Transverse colon (tissue), 4 donors: ENCODE results near the gene GID4. TPM values are rescaled to one million over a fixed set of nuclear protein-coding genes. Genes with fewer than 3 reads are reported as not detected.

ENCODE experiments used
- DNase-seq: peaks from one replicate; pipeline ENCODE4 v3.0.0-alpha.2; 2019
- H3K27ac ChIP-seq, 4 donors: fragments of 200-600 bp; sonication (generic); 2 replicates each; pipeline ENCODE4 v1.5.1; 2016 to 2018; ENCODE audit warnings: inconsistent platforms in 4 of 4
- H3K27me3 ChIP-seq: fragments of 200-600 bp; sonication (generic); 2 replicates; pipeline ENCODE4 v1.5.1; 2017; ENCODE audit warnings: inconsistent platforms
- H3K36me3 ChIP-seq, 4 donors: fragments of 200-600 bp; sonication (generic); 2 replicates each; pipeline ENCODE4 v1.5.1; 2017 to 2019; ENCODE audit warnings: inconsistent platforms in 4 of 4
- H3K4me1 ChIP-seq, 4 donors: fragments of 200-600 bp; sonication (generic); 2 replicates each; pipeline ENCODE4 v1.5.1; 2017 to 2020; ENCODE audit warnings: inconsistent platforms in 4 of 4
- H3K4me3 ChIP-seq, 4 donors: fragments of 200-600 bp; sonication (generic); 1 replicate in 1 of 4; 2 replicates in 3 of 4; pipeline versions ENCODE4 v1.5.1 to v1.6.1; 2017 to 2019; ENCODE audit warnings: inconsistent platforms in 4 of 4
- H3K9me3 ChIP-seq, 2 donors: fragments of 200-600 bp; sonication (generic); 2 replicates each; pipeline ENCODE4 v1.5.1; 2017 to 2019; ENCODE audit warnings: inconsistent platforms in 2 of 2
- CTCF ChIP-seq, 5 experiments: fragments of 200-600 bp in 3 of 5; fragments of 450-650 bp in 2 of 5; sonication (generic) in 3 of 5; IDR thresholded peaks; 1 replicate in 2 of 5; 2 replicates in 3 of 5; pipeline ENCODE4 v1.5.1; 2016 to 2017; ENCODE audit warnings: antibody characterized with exemption in 5 of 5, inconsistent platforms in 3 of 5, mild to moderate bottlenecking in 2 of 5, moderate library complexity in 1 of 5
- EP300 ChIP-seq: sonication (generic); formaldehyde crosslinking; IDR thresholded peaks from one replicate; pipeline ENCODE4 v1.6.1; 2017; ENCODE audit warnings: antibody characterized with exemption, low read depth
- POLR2A ChIP-seq: fragments of 450-650 bp; IDR thresholded peaks from one replicate; pipeline ENCODE4 v1.6.1; 2016; ENCODE audit warnings: antibody characterized with exemption, mild to moderate bottlenecking, moderate library complexity
- POLR2AphosphoS5 ChIP-seq, 3 donors: sonication (generic); formaldehyde crosslinking; IDR thresholded peaks; one replicate each; pipeline ENCODE4 v1.6.1; 2016; ENCODE audit warnings: antibody characterized with exemption in 3 of 3
- WGBS, 2 donors: methylation state at CpG; one replicate each; pipeline ENCODE4 v1.1.5; 2018; ENCODE audit warnings: low coverage in 1 of 2; 5-methylcytosine and 5-hydroxymethylcytosine counted together
- in situ Hi-C, 4 donors: fragments of 200-750 bp; cut with MboI; loops; one replicate each; pipeline versions ENCODE4 v1.15.0 to v1.15.1; 2017; ENCODE audit warnings: low sequenced_read_pairs in 3 of 4, low pct_ligation_motif_present in 1 of 4, low pct_unique_long_range_greater_than_20kb in 1 of 4
- intact Hi-C: fragments of 100-400 bp; cut with DNase I; formaldehyde crosslinking; loops from one replicate; pipeline ENCODE4 v1.15.1; 2023; ENCODE audit warnings: low total_unique reads
- total RNA-seq, 4 donors: library from RNA; depleted of rRNA; stranded (reverse); fragments of >200 nt; gene quantifications; one replicate each; pipeline ENCODE4 v1.1.0, GENCODE V29; 2016

GID4 gene
- total RNA-seq, 4 donors from 2014 or later: 7.0 to 39.6 (median 9.4) TPM

- no peak for DNase-seq
- WGBS, 2 donors: 90 to 92% methylated on average over 2 to 8 of the region's 8 CpGs
Measured at GRCh38 chr17:18028952-18029540, 10.2 kb upstream of the GID4 start.

GRCh38 chr17:18031955-18032354 lies 7.3 kb upstream of the GID4 start:
- in situ Hi-C loops: loop anchor here (10.0 to 25.0 kb wide), 5 partner anchors 137 to 347 kb away; partner anchors contain the start of gene RAI1 (in 2 of the 4)
- H3K27ac ChIP-seq: no peak overlapping the region
- DNase-seq: no peak

More at GRCh38 chr17:18028952-18029540, 10.2 kb upstream of the GID4 start:
- no peak overlapping the region for H3K4me3 ChIP-seq
- TF ChIP-seq POLR2AphosphoS5 (IDR thresholded peaks at IDR 0.05) (no peak), EP300 (no peak), POLR2A (no peak), CTCF (IDR thresholded peaks at IDR 0.05) (no peak)
- no peaks in the 10 kb centered on the region for H3K9me3 ChIP-seq
- peaks cover 0 to 7% (median 0%) of the 10 kb centered on the region in 4 donors for H3K4me1 ChIP-seq
- H3K27me3 ChIP-seq: no peaks in the 10 kb centered on the region
- intact Hi-C loops (no loop called here), in situ Hi-C loops (loop anchor here (10.0 to 25.0 kb wide), 5 partner anchors 54 to 354 kb away; partner anchors contain the start of genes DRC3 (in 1 of the 4), RAI1 (in 1 of the 4) and TOM1L2 (in 1 of the 4))
- H3K27ac ChIP-seq: no peak overlapping the region
- peaks cover 0 to 5% (median 0%) of the 10 kb centered on the region in 4 donors for H3K36me3 ChIP-seq

GRCh38 chr17:18033442-18034099 lies 5.6 kb upstream of the GID4 start:
- Histone ChIP-seq H3K4me1 (peaks cover 9 to 25% (median 15%) of the 10 kb centered on the region in 4 donors), H3K36me3 (no peaks in the 10 kb centered on the region), H3K27me3 (no peaks in the 10 kb centered on the region), H3K4me3 (no peak overlapping the region), H3K9me3 (no peaks in the 10 kb centered on the region), H3K27ac (no peak overlapping the region)
- TF ChIP-seq EP300 (no peak), POLR2AphosphoS5 (IDR thresholded peaks at IDR 0.05) (no peak), POLR2A (no peak), CTCF (IDR thresholded peaks at IDR 0.05) (peak; percentile 52 to 64 (median 59))
- intact Hi-C loops (no loop called here), in situ Hi-C loops (loop anchor here (10.0 to 25.0 kb wide), 5 partner anchors 139 to 349 kb away; partner anchors contain the start of gene RAI1 (in 2 of the 4))
- DNase-seq: peak; percentile 50
- WGBS, 2 donors: 10 to 21% methylated on average over 2 to 5 of the region's 5 CpGs

More at GRCh38 chr17:18031955-18032354, 7.3 kb upstream of the GID4 start:
- H3K9me3 ChIP-seq: no peaks in the 10 kb centered on the region
- intact Hi-C loops: no loop called here
- H3K36me3 ChIP-seq: no peaks in the 10 kb centered on the region
- TF ChIP-seq POLR2A (no peak), POLR2AphosphoS5 (IDR thresholded peaks at IDR 0.05) (no peak), EP300 (no peak), CTCF (IDR thresholded peaks at IDR 0.05) (no peak)
- no peaks in the 10 kb centered on the region for H3K27me3 ChIP-seq
- H3K4me3 ChIP-seq: no peak overlapping the region
- WGBS, 2 donors: 84% methylated on average over 2 of the region's 2 CpGs; no CpG with 5 or more reads in 1 of the 2 donors
- peaks cover 0 to 9% (median under 1%) of the 10 kb centered on the region in 4 donors for H3K4me1 ChIP-seq

- 76% methylated on average over 2 of the region's 2 CpGs; no CpG with 5 or more reads in 1 of the 2 donors for WGBS, 2 donors
- peaks cover 15 to 33% (median 24%) of the 10 kb centered on the region in 4 donors for H3K4me1 ChIP-seq
- H3K36me3 ChIP-seq: no peaks in the 10 kb centered on the region
- H3K27ac ChIP-seq: no peak overlapping the region
- TF ChIP-seq EP300 (no peak), POLR2AphosphoS5 (IDR thresholded peaks at IDR 0.05) (no peak), POLR2A (no peak), CTCF (IDR thresholded peaks at IDR 0.05) (no peak)
- H3K9me3 ChIP-seq: no peaks in the 10 kb centered on the region
- H3K4me3 ChIP-seq: no peak overlapping the region
- no peaks in the 10 kb centered on the region for H3K27me3 ChIP-seq
- no peak for DNase-seq
- intact Hi-C loops: loop anchor here (5.0 kb wide), 1 partner anchor 168 kb away; no protein-coding TSS in a partner anchor
- in situ Hi-C loops: loop anchor here (5.0 to 25.0 kb wide), 6 partner anchors 141 to 358 kb away; partner anchors contain the start of gene RAI1 (in 2 of the 4)
Measured at GRCh38 chr17:18035704-18036103, 3.5 kb upstream of the GID4 start.
